Neural cell (in vitro differentiated cells): ENCODE measurements around the gene NUDT3. TPM values are rescaled to one million over a fixed set of nuclear protein-coding genes. Genes with fewer than 3 reads are reported as not detected.
"Not testable (repeated sequence)": the region's sequence is repeated elsewhere in the genome, so short reads cannot be mapped to it uniquely, and the experiment has no call there.

Experiments
- H2AFZ ChIP-seq: fragments of 200-600, 300-800 bp; sonication (generic), shearing (Covaris generic); 2 replicates; pipeline ENCODE4 v1.6.0; 2014; ENCODE audit warnings: low read depth, mild to moderate bottlenecking, antibody characterized with exemption, low read length, moderate library complexity
- H3F3A ChIP-seq: fragments of 200-600 bp; shearing (Covaris generic); 2 replicates; pipeline ENCODE4 v1.6.1; 2016; ENCODE audit warnings: mild to moderate bottlenecking, moderate library complexity, mixed read lengths, antibody characterized with exemption, low read length; ENCODE audit not compliant: insufficient read depth, poor library complexity, severe bottlenecking
- H3K27ac ChIP-seq: fragments of 200-600, 300-800 bp; sonication (generic), shearing (Covaris generic); 2 replicates; pipeline ENCODE4 v1.5.1; 2014; ENCODE audit warnings: mild to moderate bottlenecking, low read length, moderate library complexity
- H3K27me3 ChIP-seq: fragments of 300-800, 200-600 bp; sonication (generic), shearing (Covaris generic); 2 replicates; pipeline ENCODE4 v1.6.0; 2014; ENCODE audit warnings: mild to moderate bottlenecking, low read depth, low read length, moderate library complexity; ENCODE audit not compliant: insufficient read depth
- H3K36me3 ChIP-seq: fragments of 300-800, 200-600 bp; sonication (generic), shearing (Covaris generic); 2 replicates; pipeline ENCODE4 v1.5.1; 2014; ENCODE audit warnings: mild to moderate bottlenecking, antibody characterized with exemption, low read length, moderate library complexity; ENCODE audit not compliant: insufficient read depth
- H3K4me2 ChIP-seq: fragments of 300-800, 200-600 bp; sonication (generic), shearing (Covaris generic); 2 replicates; pipeline ENCODE4 v1.6.0; 2014; ENCODE audit warnings: mild to moderate bottlenecking, low read length
- H3K4me3 ChIP-seq: fragments of 300-800, 200-600 bp; sonication (generic), shearing (Covaris generic); 2 replicates; pipeline ENCODE4 v1.5.1; 2014; ENCODE audit warnings: mild to moderate bottlenecking, low read length, moderate library complexity
- H3K79me2 ChIP-seq: fragments of 200-600 bp; shearing (Covaris generic); replicated peaks from 2 replicates; pipeline ENCODE4 v1.6.0; 2014; ENCODE audit warnings: mild to moderate bottlenecking, low read length, moderate library complexity; ENCODE audit not compliant: insufficient read depth
- H3K9ac ChIP-seq: fragments of 300-800, 200-600 bp; sonication (generic), shearing (Covaris generic); 2 replicates; pipeline ENCODE4 v1.6.1; 2016; ENCODE audit warnings: mild to moderate bottlenecking, low read length, mixed read lengths
- H3K9me2 ChIP-seq: fragments of 200-600 bp; shearing (Covaris generic); 2 replicates; pipeline ENCODE4 v1.6.1; 2016; ENCODE audit warnings: mild to moderate bottlenecking, low read length, mixed read lengths; ENCODE audit not compliant: insufficient read depth
- H3K9me3 ChIP-seq: fragments of 200-600, 300-800 bp; sonication (generic), shearing (Covaris generic); 2 replicates; pipeline ENCODE4 v1.6.1; 2016; ENCODE audit warnings: mild to moderate bottlenecking, mixed run types, low read length, moderate library complexity, mixed read lengths
- H4K20me1 ChIP-seq: fragments of 200-600 bp; shearing (Covaris generic); 2 replicates; pipeline ENCODE4 v1.6.1; 2016; ENCODE audit warnings: mild to moderate bottlenecking, mixed run types; ENCODE audit not compliant: insufficient read depth
- CTCF ChIP-seq: fragments of 450-650 bp; IDR thresholded peaks from 2 replicates; pipeline ENCODE4 v1.5.1; 2014; ENCODE audit warnings: antibody characterized with exemption, mild to moderate bottlenecking, moderate library complexity; ENCODE audit not compliant: poor library complexity, severe bottlenecking
- EP300 ChIP-seq: fragments of 450-650 bp; conservative IDR thresholded peaks from 2 replicates; pipeline ENCODE4 v1.6.1; 2014; ENCODE audit warnings: antibody characterized with exemption, mild to moderate bottlenecking, moderate library complexity; ENCODE audit not compliant: poor library complexity, severe bottlenecking
- EZH2 ChIP-seq: fragments of 200-600, 300-800 bp; shearing (Covaris generic), sonication (generic); IDR thresholded peaks from 2 replicates; pipeline ENCODE4 v1.6.1; 2014; ENCODE audit warnings: antibody characterized with exemption, low read length, borderline replicate concordance, mild to moderate bottlenecking; ENCODE audit not compliant: insufficient read depth, poor library complexity, severe bottlenecking
- MXI1 ChIP-seq: fragments of 450-650 bp; conservative IDR thresholded peaks from 2 replicates; pipeline ENCODE4 v1.6.1; 2014; ENCODE audit warnings: antibody characterized with exemption, mild to moderate bottlenecking; ENCODE audit not compliant: poor library complexity, severe bottlenecking
- POLR2AphosphoS5 ChIP-seq: IDR thresholded peaks from 2 replicates; pipeline ENCODE4 v1.6.1; 2012
- RAD21 ChIP-seq: fragments of 450-650 bp; conservative IDR thresholded peaks from 2 replicates; pipeline ENCODE4 v1.6.1; 2014; ENCODE audit warnings: antibody characterized with exemption, mild to moderate bottlenecking, moderate library complexity
- REST ChIP-seq: IDR thresholded peaks from 2 replicates; pipeline ENCODE4 v1.6.1; 2012; ENCODE audit warnings: borderline replicate concordance
- SMC3 ChIP-seq: fragments of 450-650 bp; conservative IDR thresholded peaks from 2 replicates; pipeline ENCODE4 v1.6.1; 2014; ENCODE audit warnings: antibody characterized with exemption, mild to moderate bottlenecking, moderate library complexity; ENCODE audit not compliant: poor library complexity
- TAF1 ChIP-seq: IDR thresholded peaks from 2 replicates; pipeline ENCODE4 v1.6.1; 2012; ENCODE audit warnings: low read depth
- polyA plus RNA-seq: library from polyadenylated mRNA; depleted of rRNA; stranded (reverse); fragments of >200 nt; gene quantifications from 2 replicates; pipeline ENCODE4 v1.2.3, GENCODE V29; 2014

NUDT3 gene
- polyA plus RNA-seq, 1 donor from 2014 or later, result 80.2 TPM

GRCh38 chr6:34325633-34326032 is 66.8 kb downstream of the NUDT3 start:
- Histone ChIP-seq H3K36me3 (peaks cover 4% of the 10 kb centered on the region), H3K9me3 (no peaks in the 10 kb centered on the region), H2AFZ (no peak overlapping the region), H3K27ac (no peak overlapping the region), H3K79me2 (no peaks in the 10 kb centered on the region), H3K9me2 (no peaks in the 10 kb centered on the region), H3K9ac (no peak overlapping the region), H3F3A (no peaks in the 10 kb centered on the region), H4K20me1 (no peaks in the 10 kb centered on the region), H3K4me3 (no peak overlapping the region), H3K4me2 (no peak overlapping the region), H3K27me3 (no peaks in the 10 kb centered on the region)
- no peak for TF ChIP-seq REST
- TF ChIP-seq EP300, result no peak
- TF ChIP-seq MXI1, result no peak
- no peak for TF ChIP-seq TAF1
- no peak for TF ChIP-seq CTCF
- TF ChIP-seq RAD21, result no peak
- TF ChIP-seq POLR2AphosphoS5, result no peak
- TF ChIP-seq SMC3, result no peak
- no peak for TF ChIP-seq EZH2

- no peaks in the 10 kb centered on the region for H3K9me3 ChIP-seq
- no peaks in the 10 kb centered on the region for H4K20me1 ChIP-seq
- no peak overlapping the region for H2AFZ ChIP-seq
- H3K79me2 ChIP-seq, result no peaks in the 10 kb centered on the region
- no peaks in the 10 kb centered on the region for H3K9me2 ChIP-seq
- no peaks in the 10 kb centered on the region for H3K27me3 ChIP-seq
- H3K4me2 ChIP-seq, result no peak overlapping the region
- no peak overlapping the region for H3K27ac ChIP-seq
- TF ChIP-seq RAD21 (no peak), EP300 (no peak), SMC3 (no peak), CTCF (no peak), MXI1 (no peak), TAF1 (no peak), EZH2 (no peak), REST (no peak), POLR2AphosphoS5 (no peak)
- no peak overlapping the region for H3K9ac ChIP-seq
- no peaks in the 10 kb centered on the region for H3F3A ChIP-seq
- H3K36me3 ChIP-seq, result peaks cover 4% of the 10 kb centered on the region
- no peak overlapping the region for H3K4me3 ChIP-seq
Observed at GRCh38 chr6:34324738-34325444, 67.6 kb downstream of the NUDT3 start.

GRCh38 chr6:34324221-34324620 is 68.2 kb downstream of the NUDT3 start:
- not testable (repeated sequence) for H3K9ac ChIP-seq, H4K20me1 ChIP-seq, H3K79me2 ChIP-seq, H3K27me3 ChIP-seq, H3F3A ChIP-seq, H3K9me2 ChIP-seq, H3K36me3 ChIP-seq, H3K9me3 ChIP-seq, H3K4me3 ChIP-seq, H2AFZ ChIP-seq, H3K4me2 ChIP-seq, H3K27ac ChIP-seq
